ENCODE measurements around the gene OPHN1. TPM values are rescaled to one million over a fixed set of nuclear protein-coding genes. Genes with fewer than 3 reads are reported as not detected.

Gene OPHN1
- total RNA-seq, 1 experiment from 2014 or later, result 4.0 TPM

DNA sequence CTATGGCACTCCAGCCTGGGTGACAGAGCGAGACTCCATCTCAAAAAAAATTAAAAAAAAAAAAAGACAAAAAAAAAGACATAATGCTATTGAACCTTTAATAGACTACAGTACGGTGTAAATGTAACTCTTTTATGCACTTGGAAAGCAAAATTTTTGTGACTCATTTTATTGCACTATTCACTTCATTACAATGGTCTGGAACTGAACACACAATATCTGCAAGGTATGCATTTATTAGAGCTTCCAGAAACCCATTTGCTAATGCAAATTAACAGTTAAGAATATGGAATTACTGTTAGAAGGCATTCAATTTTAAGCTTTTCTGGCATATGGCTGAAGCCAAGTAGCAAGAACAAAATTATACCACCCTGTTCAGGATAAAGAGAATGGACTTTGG is 176.3 kb downstream of the OPHN1 start:
- Mint-ChIP-seq H3K27ac (ENCODE audit: low read depth, unreplicated experiment) (no peak overlapping the region), H3K9me3 (ENCODE audit: unreplicated experiment) (no peaks in the 10 kb centered on the region), H3K4me1 (ENCODE audit: insufficient read depth, unreplicated experiment) (no peaks in the 10 kb centered on the region), H3K4me3 (ENCODE audit: unreplicated experiment) (no peak overlapping the region), H3K27me3 (ENCODE audit: insufficient read depth, unreplicated experiment) (peaks cover 27% of the 10 kb centered on the region), H3K36me3 (ENCODE audit: insufficient read depth, unreplicated experiment) (no peaks in the 10 kb centered on the region)
- CTCF ChIA-PET, result no interaction called here
- TF ChIP-seq CTCF (IDR thresholded peaks at IDR 0.05; ENCODE audit: unreplicated experiment), result no peak
- intact Hi-C loops (cut with micrococcal nuclease), result no loop called here
- no TSS peak for BruUV-seq (replicated peaks)
- POLR2A ChIA-PET, result no interaction called here
- DNase-seq (ENCODE audit: unreplicated experiment), result no peak

GRCh38 chrX:68254738-68255645 is 178.3 kb downstream of the OPHN1 start:
- peaks cover 16% of the 10 kb centered on the region for H3K27me3 Mint-ChIP-seq (ENCODE audit: insufficient read depth, unreplicated experiment)
- DNase-seq (ENCODE audit: unreplicated experiment), result no peak
- BruUV-seq (replicated peaks), result no TSS peak
- intact Hi-C loops (cut with micrococcal nuclease), result no loop called here
- no peaks in the 10 kb centered on the region for H3K4me1 Mint-ChIP-seq (ENCODE audit: insufficient read depth, unreplicated experiment)
- H3K4me3 Mint-ChIP-seq (ENCODE audit: unreplicated experiment), result no peak overlapping the region
- ChIA-PET POLR2A (no interaction called here), CTCF (no interaction called here)
- no peak overlapping the region for H3K27ac Mint-ChIP-seq (ENCODE audit: low read depth, unreplicated experiment)
- H3K36me3 Mint-ChIP-seq (ENCODE audit: insufficient read depth, unreplicated experiment), result no peaks in the 10 kb centered on the region
- TF ChIP-seq CTCF (IDR thresholded peaks at IDR 0.05; ENCODE audit: unreplicated experiment), result no peak
- H3K9me3 Mint-ChIP-seq (ENCODE audit: unreplicated experiment), result no peaks in the 10 kb centered on the region

DNA sequence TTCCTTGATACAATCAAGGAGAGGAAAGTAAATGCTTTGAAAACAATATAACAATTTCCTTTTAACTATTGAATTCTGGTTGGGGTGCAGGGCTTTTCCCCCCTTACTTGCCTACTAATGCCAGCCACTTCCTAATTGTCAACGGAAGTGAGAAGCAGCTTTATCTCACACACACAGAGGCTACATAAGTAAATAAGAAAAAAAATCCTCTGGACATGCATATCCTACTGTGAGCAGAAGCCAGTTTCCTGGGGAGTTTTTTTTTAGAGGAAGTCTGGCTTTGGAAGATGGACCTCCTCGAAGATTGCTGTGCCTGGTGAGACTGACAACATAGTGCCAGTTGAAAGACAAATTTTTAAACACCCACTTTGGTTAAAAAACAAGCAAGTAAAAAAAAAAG is 180.6 kb downstream of the OPHN1 start:
- Mint-ChIP-seq H3K4me3 (ENCODE audit: unreplicated experiment) (no peak overlapping the region), H3K36me3 (ENCODE audit: insufficient read depth, unreplicated experiment) (no peaks in the 10 kb centered on the region), H3K4me1 (ENCODE audit: insufficient read depth, unreplicated experiment) (no peaks in the 10 kb centered on the region), H3K27ac (ENCODE audit: low read depth, unreplicated experiment) (no peak overlapping the region), H3K27me3 (ENCODE audit: insufficient read depth, unreplicated experiment) (peaks cover 16% of the 10 kb centered on the region), H3K9me3 (ENCODE audit: unreplicated experiment) (no peaks in the 10 kb centered on the region)
- DNase-seq (ENCODE audit: unreplicated experiment), result no peak
- no TSS peak for BruUV-seq (replicated peaks)
- CTCF ChIA-PET, result interaction anchor here (0.7 kb wide), 2 partner anchors 35 to 82 kb away, joined by 3 to 4 read pairs; no protein-coding TSS in a partner anchor
- no peak for TF ChIP-seq CTCF (IDR thresholded peaks at IDR 0.05; ENCODE audit: unreplicated experiment)
- POLR2A ChIA-PET, result interaction anchor here (0.9 kb wide), 1 partner anchor 9 kb away, joined by 3 read pairs; no protein-coding TSS in a partner anchor
- intact Hi-C loops (cut with micrococcal nuclease), result no loop called here

DNA sequence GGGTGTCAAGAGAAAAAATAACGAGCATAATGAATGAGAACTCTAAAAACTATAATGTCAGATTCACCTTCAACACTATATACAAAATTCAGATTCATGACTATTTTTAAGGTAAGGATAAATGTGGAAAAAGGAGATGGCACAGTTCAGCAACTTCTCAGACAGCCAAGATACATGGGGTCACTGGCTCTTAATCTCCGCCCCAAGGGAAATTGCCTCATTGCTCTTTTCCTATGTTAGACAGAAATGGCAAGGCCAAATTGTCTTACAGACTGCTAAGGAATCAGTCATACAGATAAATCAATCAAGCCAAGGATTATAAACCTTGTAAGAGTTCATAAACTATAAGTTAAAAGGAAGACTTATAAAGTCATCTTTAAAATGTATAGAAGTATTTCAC is 183.4 kb downstream of the OPHN1 start:
- Mint-ChIP-seq H3K36me3 (ENCODE audit: insufficient read depth, unreplicated experiment) (no peaks in the 10 kb centered on the region), H3K27me3 (ENCODE audit: insufficient read depth, unreplicated experiment) (peaks cover 14% of the 10 kb centered on the region), H3K9me3 (ENCODE audit: unreplicated experiment) (no peaks in the 10 kb centered on the region), H3K4me1 (ENCODE audit: insufficient read depth, unreplicated experiment) (no peaks in the 10 kb centered on the region), H3K27ac (ENCODE audit: low read depth, unreplicated experiment) (no peak overlapping the region), H3K4me3 (ENCODE audit: unreplicated experiment) (no peak overlapping the region)
- ChIA-PET POLR2A (no interaction called here), CTCF (no interaction called here)
- intact Hi-C loops (cut with micrococcal nuclease), result no loop called here
- TF ChIP-seq CTCF (IDR thresholded peaks at IDR 0.05; ENCODE audit: unreplicated experiment), result no peak
- BruUV-seq (replicated peaks), result no TSS peak
- no peak for DNase-seq (ENCODE audit: unreplicated experiment)
